Epidermal melanocyte (primary cell): ENCODE results near the gene GDF2.

Source experiments
- DNase-seq: peaks from one replicate; pipeline ENCODE4 v3.0.0; 2011; ENCODE audit warnings: low spot score; ENCODE audit not compliant: insufficient read length

The GDF2 gene

GRCh38 chr10:47291682-47292081, 30.6 kb upstream of the GDF2 start:
- DNase-seq: no peak

GRCh38 chr10:47294057-47294456, 28.2 kb upstream of the GDF2 start:
- DNase-seq: no peak

DNA sequence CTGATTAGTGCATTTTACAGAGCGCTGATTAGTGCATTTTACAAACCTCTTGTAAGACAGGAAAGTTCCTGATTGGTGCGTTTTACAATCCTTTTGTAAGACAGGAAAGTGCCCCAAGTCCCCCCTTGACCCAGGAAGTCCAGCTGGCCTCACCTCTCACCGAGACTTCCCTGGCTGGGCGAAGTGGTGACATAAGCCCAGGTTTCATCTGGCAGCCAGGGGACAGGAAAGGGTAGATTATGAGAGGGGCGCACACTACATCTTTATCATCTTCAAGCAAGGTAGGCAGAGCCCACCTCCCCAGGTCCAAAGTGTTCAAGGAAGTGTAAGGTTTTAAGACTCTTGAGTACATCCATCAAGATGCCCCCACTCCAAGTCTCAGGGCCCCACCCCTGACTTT, 27.8 kb upstream of the GDF2 start:
- DNase-seq: no peak

- no peak for DNase-seq
Observed at GRCh38 chr10:47295411-47295810, 26.8 kb upstream of the GDF2 start.

GRCh38 chr10:47296156-47296894, 25.9 kb upstream of the GDF2 start:
- no peak for DNase-seq

DNA sequence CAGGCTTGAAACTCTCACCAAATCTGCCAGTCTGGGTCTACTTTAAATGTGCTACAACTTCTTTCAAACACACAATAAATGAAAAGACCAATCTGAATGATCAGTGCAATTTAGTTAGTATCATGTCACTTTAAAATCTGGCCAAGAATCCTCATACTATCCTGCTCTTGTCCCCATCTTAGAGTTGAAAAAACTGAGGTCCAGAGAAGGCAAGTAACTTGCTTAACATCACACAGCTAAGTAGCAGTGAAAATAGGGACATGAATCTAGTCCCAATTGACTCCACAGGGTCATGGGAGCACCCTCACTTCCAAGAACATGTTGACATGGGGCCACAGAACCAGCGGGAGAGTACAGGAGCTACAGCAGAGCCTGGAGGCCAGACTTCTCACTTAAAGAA, 25.3 kb upstream of the GDF2 start:
- no peak for DNase-seq

DNA sequence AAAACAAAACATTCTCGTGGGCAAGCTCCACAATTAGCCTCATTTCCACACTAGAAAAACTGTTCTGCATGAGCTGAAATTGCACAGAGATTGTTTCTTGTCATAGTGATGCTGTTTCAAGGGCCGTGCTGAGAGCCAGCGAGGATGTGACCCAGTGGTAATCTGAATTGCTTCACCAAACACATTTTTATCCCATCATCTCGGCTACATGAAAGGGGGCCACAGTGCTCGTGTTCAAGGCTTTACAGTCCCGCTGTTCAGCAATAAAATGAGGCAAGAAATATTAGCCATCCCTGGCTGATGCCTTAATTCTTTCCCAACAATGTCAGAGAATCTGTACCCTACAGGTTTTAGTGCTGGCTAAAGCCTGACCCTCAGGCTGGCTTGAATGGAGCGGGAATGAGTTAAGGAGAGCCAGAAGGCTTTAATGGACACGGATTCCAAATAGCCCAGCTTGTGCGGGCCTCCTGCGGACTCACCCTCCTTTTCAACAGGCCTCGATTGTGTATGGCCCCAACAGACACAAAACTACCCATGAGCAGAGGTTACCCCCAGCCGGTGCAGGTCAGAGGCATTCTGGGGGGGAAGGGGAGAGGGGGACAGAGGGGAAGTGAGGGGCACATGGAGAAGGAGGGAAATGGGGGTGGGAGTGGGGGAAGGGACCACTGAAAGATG, 24.3 kb upstream of the GDF2 start:
- no peak for DNase-seq

DNA sequence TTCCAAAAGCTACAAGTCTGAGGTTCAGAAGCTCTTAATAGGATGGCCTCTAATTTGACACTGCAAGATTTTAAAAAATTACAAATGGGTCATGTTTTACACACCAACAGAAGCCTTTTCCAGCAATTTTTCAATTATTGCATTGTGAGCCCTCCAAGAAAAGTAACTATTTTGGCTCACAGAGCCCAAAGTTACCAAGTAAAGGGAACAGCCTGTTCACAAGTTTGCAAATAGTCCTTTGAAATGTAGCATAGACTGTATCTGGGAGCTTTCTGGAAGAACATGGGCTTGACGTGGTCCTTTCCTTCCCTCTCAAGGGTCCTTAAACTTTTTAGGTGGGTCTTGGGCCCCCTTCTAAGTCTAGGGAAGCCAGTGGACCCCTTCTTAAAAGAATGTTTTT, 23.5 kb upstream of the GDF2 start:
- no peak for DNase-seq

DNA sequence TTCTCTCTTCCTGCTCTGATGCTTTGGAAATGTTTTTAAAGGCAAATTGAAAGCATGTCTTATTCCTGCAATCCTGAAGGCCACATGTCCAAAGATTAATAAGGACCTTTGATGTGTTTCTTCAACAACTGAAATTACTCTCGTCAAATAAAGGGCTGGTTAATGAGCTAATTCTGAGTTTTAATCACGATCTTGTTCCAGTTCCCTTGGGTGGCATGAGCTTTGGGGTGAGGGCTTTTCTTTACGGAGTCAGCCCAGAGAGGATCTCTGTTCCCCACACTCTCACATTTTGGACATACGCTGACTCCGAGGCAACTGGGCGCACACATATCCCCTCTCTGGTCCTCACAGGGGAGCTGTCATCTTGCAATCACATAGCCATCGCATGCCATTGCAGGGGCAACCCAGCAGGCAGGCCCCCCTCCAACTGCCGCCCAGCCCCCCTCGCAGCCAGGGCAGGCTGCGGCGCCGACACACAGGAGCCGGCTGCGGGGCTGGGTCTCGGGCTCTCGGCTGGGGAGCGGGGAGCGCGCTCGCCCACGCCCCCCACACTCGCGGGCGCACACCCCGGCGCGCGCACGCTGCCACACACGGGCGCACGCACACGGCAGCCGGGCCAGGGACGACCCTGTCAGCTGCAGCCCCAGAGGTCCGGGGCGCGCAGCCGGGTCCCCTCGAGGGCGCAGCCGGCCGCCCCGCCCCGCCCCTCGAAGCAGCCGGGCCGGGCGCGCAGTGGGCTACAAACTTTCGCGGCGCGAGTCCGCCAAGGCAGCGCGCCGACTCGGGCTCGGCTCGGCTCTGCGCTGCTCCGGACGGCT, 22.4 kb upstream of the GDF2 start, which contains the start of gene GDF10:
Gene GDF10, plus strand, starts transcription at position 587 of the 818 bp plus-strand sequence. CDS start 455 bp downstream, outside the sequence.
- no peak for DNase-seq

DNA sequence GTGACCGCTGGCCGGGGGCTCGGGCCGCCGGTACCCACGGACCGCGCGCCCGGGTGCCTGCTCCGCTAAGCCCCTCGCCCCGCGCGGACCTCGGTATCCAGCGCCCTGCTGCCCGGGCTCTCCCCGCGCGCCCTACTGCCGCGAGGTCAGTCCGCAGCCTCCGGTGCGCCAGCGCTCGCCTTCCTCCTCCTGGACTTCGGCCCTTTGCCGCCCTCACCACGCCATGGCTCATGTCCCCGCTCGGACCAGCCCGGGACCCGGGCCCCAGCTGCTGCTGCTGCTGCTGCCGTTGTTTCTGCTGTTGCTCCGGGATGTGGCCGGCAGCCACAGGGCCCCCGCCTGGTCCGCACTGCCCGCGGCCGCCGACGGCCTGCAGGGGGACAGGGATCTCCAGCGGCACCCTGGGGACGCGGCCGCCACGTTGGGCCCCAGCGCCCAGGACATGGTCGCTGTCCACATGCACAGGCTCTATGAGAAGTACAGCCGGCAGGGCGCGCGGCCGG, 21.8 kb upstream of the GDF2 start:
- no peak for DNase-seq

GRCh38 chr10:47301833-47302232, 20.4 kb upstream of the GDF2 start:
- no peak for DNase-seq

DNA sequence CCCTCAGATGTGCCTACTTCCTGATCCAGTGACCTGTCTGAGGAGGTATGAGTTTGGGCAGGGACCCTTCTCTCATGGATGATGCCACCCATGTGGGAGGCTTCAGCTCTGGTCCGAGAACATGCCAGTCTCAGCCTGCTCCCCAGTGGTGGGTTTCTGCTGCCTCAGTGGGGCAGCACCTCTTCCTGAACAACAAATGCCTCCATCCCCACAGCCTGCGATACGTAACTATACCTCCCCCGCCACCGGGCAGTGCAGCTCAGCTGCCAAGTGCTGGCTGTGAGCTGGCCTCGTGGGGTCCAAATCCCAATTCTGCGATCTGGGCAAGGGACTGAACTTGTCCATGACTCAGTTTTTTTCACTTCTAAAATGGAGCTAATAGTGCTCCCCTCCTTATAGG, 19.1 kb upstream of the GDF2 start:
- no peak for DNase-seq

- no peak for DNase-seq
Observed at GRCh38 chr10:47303866-47304265, 18.4 kb upstream of the GDF2 start.

GRCh38 chr10:47305566-47305965, 16.7 kb upstream of the GDF2 start:
- DNase-seq: no peak

DNA sequence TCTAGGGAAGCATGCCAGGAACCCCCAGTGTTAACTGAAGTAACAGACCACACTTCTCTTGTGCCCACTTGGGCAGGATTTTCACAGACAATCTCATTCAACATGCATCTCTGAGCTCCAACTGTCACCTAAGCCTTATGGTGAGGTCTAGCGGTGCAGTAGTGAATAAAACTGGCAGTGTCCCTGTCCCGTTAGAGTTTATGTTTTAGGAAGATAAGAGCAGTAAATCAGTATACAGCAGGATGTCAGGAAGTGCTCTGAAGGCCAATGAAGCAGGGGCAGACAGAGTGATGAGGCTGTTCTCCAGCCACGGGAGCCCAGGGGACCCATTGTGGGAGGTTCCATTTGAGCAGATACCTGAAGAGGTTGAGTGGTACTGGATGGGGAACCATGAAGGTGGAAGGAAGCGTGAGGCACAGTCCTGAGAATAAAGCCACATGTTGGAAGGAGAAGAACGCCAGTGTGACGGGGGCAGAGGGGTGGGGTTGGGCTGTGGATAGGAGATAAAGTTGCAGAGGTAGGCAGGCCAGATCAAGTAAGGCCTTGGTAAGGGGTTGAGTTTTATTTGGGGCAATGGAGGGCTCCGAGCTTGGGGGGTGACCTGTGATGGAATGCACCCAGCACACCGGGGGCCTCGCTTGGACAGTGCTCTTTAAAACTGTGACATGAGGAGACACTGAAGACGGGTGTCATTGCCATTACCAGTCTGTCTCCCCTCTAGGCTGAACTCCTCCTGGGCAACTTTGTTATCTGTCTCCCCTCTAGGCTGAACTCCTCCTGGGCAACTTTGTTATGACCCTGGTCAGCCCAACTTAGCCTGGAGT, 15.7 kb upstream of the GDF2 start:
- DNase-seq: no peak

- no peak for DNase-seq
Observed at GRCh38 chr10:47307381-47307780, 14.9 kb upstream of the GDF2 start.

- DNase-seq: no peak
Observed at GRCh38 chr10:47308775-47309174, 13.5 kb upstream of the GDF2 start.

DNA sequence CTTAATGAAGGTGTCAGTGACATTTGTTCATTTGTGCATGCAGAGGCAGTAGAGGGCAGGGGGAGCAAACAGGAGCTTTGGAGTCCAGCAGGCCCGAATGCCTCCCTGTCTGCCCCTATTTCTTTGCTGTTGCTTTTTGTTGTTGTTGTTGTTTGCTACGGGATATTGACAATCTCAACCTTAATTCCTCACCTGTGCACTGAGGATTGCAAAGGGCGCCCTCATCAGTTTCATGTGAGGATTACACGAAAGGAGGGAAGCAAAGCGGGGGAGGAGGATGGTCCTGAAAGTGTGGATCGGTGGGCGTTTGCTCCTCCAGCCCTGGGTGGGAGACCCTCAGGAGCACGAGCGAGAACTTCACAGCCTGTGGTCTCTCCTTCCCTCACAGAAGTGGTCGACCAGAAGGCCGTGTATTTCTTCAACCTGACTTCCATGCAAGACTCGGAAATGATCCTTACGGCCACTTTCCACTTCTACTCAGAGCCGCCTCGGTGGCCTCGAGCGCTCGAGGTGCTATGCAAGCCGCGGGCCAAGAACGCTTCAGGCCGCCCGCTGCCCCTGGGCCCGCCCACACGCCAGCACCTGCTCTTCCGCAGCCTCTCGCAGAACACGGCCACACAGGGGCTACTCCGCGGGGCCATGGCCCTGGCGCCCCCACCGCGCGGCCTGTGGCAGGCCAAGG, 12.7 kb upstream of the GDF2 start:
- no peak for DNase-seq

GRCh38 chr10:47310090-47310505, 12.2 kb upstream of the GDF2 start:
- no peak for DNase-seq

- DNase-seq: no peak
Observed at GRCh38 chr10:47311193-47311931, 10.9 kb upstream of the GDF2 start.
